SK-N-SH (cell line): Measurements from ENCODE around the gene CES5A. TPM values are rescaled to one million over a fixed set of nuclear protein-coding genes. Genes with fewer than 3 reads are reported as not detected.

ENCODE experiments used
- CTCF ChIA-PET: fragments of 300-600, 350-600 bp; formaldehyde crosslinking; extraction: SDS; loops from one replicate; lab custom pipeline; 2021; lab: Yijun Ruan, JAX
- POLR2A ChIA-PET: fragments of 350-600 bp; sonication (Branson Sonifier 250); formaldehyde crosslinking; extraction: SDS; loops from one replicate; lab custom pipeline; 2020; ENCODE audit warnings: antibody characterized with exemption, inconsistent platforms; lab: Yijun Ruan, JAX
- DNase-seq: peaks from one replicate; pipeline ENCODE4 v3.0.0; 2012
- H2AFZ ChIP-seq: fragments of 200-600 bp; sonication (generic); 2 replicates; pipeline ENCODE4 v1.8.1; 2016; ENCODE audit warnings: antibody characterized with exemption, mild to moderate bottlenecking, low read depth
- H3F3A ChIP-seq: fragments of 200-600 bp; sonication (generic); replicated peaks from 2 replicates; pipeline ENCODE3; 2016; ENCODE audit warnings: antibody characterized with exemption, mild to moderate bottlenecking; ENCODE audit not compliant: insufficient read depth
- H3K27ac ChIP-seq, 2 experiments: fragments of 200-500 bp in 1 of 2; fragments of 200-600 bp in 1 of 2; sonication (Bioruptor generic) in 1 of 2; sonication (generic), shearing (Covaris generic) in 1 of 2; 2 replicates each; pipeline versions ENCODE4 v1.5.1 to v1.6.1; 2014 to 2016; ENCODE audit warnings: low read depth in 2 of 2, inconsistent platforms in 1 of 2, low read length in 1 of 2, mild to moderate bottlenecking in 1 of 2, mixed read lengths in 1 of 2
- H3K27me3 ChIP-seq: fragments of 200-600 bp; sonication (generic), shearing (Covaris generic); 2 replicates; pipeline ENCODE4 v1.6.1; 2016; ENCODE audit warnings: mixed run types; ENCODE audit not compliant: insufficient read depth
- H3K36me3 ChIP-seq, 2 experiments: fragments of 200-500 bp in 1 of 2; fragments of 200-600 bp in 1 of 2; sonication (Bioruptor generic) in 1 of 2; sonication (generic) in 1 of 2; replicated peaks in 1 of 2; 2 replicates each; pipeline versions ENCODE3 to v1.5.1; 2014 to 2016; ENCODE audit warnings: low read length in 1 of 2, mild to moderate bottlenecking in 1 of 2; ENCODE audit not compliant: insufficient read depth in 2 of 2, control insufficient read depth in 1 of 2
- H3K4me1 ChIP-seq, 2 experiments: fragments of 200-500 bp in 1 of 2; fragments of 200-600 bp in 1 of 2; sonication (Bioruptor generic) in 1 of 2; sonication (generic), shearing (Covaris generic) in 1 of 2; 2 replicates each; pipeline versions ENCODE4 v1.5.1 to v1.6.1; 2014 to 2016; ENCODE audit warnings: low read depth in 1 of 2, low read length in 1 of 2, mixed run types in 1 of 2; ENCODE audit not compliant: insufficient read depth in 2 of 2, control insufficient read depth in 1 of 2
- H3K4me2 ChIP-seq: fragments of 200-600 bp; sonication (generic), shearing (Covaris generic); 2 replicates; pipeline ENCODE4 v1.6.1; 2017; ENCODE audit warnings: mixed run types
- H3K4me3 ChIP-seq, 2 experiments: fragments of 200-500 bp in 1 of 2; fragments of 200-600 bp in 1 of 2; sonication (Bioruptor generic) in 1 of 2; sonication (generic), shearing (Covaris generic) in 1 of 2; 2 replicates each; pipeline versions ENCODE4 v1.5.1 to v1.8.1; 2014 to 2016; ENCODE audit warnings: low read depth in 2 of 2, inconsistent platforms in 1 of 2, low read length in 1 of 2, mild to moderate bottlenecking in 1 of 2, mixed read lengths in 1 of 2, moderate library complexity in 1 of 2
- H3K79me2 ChIP-seq: fragments of 200-600 bp; sonication (generic); 2 replicates; pipeline ENCODE4 v1.8.1; 2017; ENCODE audit warnings: mild to moderate bottlenecking; ENCODE audit not compliant: insufficient read depth
- H3K9ac ChIP-seq: fragments of 200-600 bp; sonication (generic); 2 replicates; pipeline ENCODE4 v1.6.1; 2017; ENCODE audit warnings: mixed run types
- H3K9me2 ChIP-seq: fragments of 200-600 bp; sonication (generic); 2 replicates; pipeline ENCODE4 v1.6.1; 2017; ENCODE audit warnings: mixed run types
- H3K9me3 ChIP-seq: fragments of 200-600 bp; sonication (generic); 2 replicates; pipeline ENCODE4 v1.6.1; 2017; ENCODE audit warnings: mixed run types, mild to moderate bottlenecking, moderate library complexity
- H4K20me1 ChIP-seq: fragments of 200-600 bp; sonication (generic); 2 replicates; pipeline ENCODE4 v1.6.1; 2017; ENCODE audit warnings: mild to moderate bottlenecking, mixed run types; ENCODE audit not compliant: insufficient read depth
- CHD2 ChIP-seq: fragments of 150-350 bp; IDR thresholded peaks from 2 replicates; pipeline ENCODE4 v1.6.1; 2018; ENCODE audit warnings: low read length; ENCODE audit not compliant: partially characterized antibody
- CTCF ChIP-seq: fragments of 200-600 bp; sonication (generic); IDR thresholded peaks from 2 replicates; pipeline ENCODE4 v1.6.1; 2017; ENCODE audit warnings: antibody characterized with exemption, mild to moderate bottlenecking, moderate library complexity
- FOXJ3 ChIP-seq: sonication (generic); formaldehyde crosslinking; IDR thresholded peaks from 2 replicates; pipeline ENCODE4 v1.5.1; 2020; ENCODE audit warnings: mild to moderate bottlenecking, missing genetic modification reagents
- GABPA ChIP-seq: IDR thresholded peaks from 2 replicates; pipeline ENCODE4 v1.4.0; 2012; ENCODE audit warnings: low read depth, mild to moderate bottlenecking
- IRF3 ChIP-seq: fragments of 150-350 bp; IDR thresholded peaks from 2 replicates; pipeline ENCODE4 v1.6.1; 2016; ENCODE audit warnings: mild to moderate bottlenecking, low read depth, low read length
- NFIC ChIP-seq: IDR thresholded peaks from 2 replicates; pipeline ENCODE4 v1.4.0; 2012; ENCODE audit warnings: borderline replicate concordance
- POLR2AphosphoS5 ChIP-seq: IDR thresholded peaks from 2 replicates; pipeline ENCODE4 v1.6.1; 2012; ENCODE audit warnings: low read depth, low read length
- RCOR1 ChIP-seq: fragments of 150-350 bp; IDR thresholded peaks from 2 replicates; pipeline ENCODE4 v1.6.1; 2017; ENCODE audit warnings: antibody characterized with exemption, low read length
- SIN3A ChIP-seq: IDR thresholded peaks from 2 replicates; pipeline ENCODE4 v1.6.1; 2012; ENCODE audit warnings: low read depth, mild to moderate bottlenecking, low read length, moderate library complexity, borderline replicate concordance
- TAF1 ChIP-seq: IDR thresholded peaks from 2 replicates; pipeline ENCODE4 v1.6.1; 2012; ENCODE audit warnings: low read depth, mild to moderate bottlenecking, low read length, moderate library complexity, borderline replicate concordance
- WGBS: methylation state at CpG from one replicate; pipeline ENCODE4 v1.1.6; 2017; ENCODE audit warnings: low lambda C conversion rate; 5-methylcytosine and 5-hydroxymethylcytosine counted together
- polyA plus RNA-seq, 3 experiments: library from polyadenylated mRNA; depleted of rRNA; stranded (reverse); fragments of >200 nt; gene quantifications; 2 replicates each; pipeline ENCODE4 v1.2.3, GENCODE V29; 2012
- TF ChIP-seq, protein P1 (sequence below): IDR thresholded peaks from 2 replicates; pipeline ENCODE4; 2012

Gene CES5A
- polyA plus RNA-seq, 1 of the 3 experiments (the other 2 are of a cell fraction), result not detected

GRCh38 chr16:55872130-55872529 is 3.0 kb downstream of the CES5A start:
- no peaks in the 10 kb centered on the region for H3K9me2 ChIP-seq
- no peak for TF ChIP-seq NFIC
- no peak overlapping the region for H2AFZ ChIP-seq
- H3K9me3 ChIP-seq, result no peaks in the 10 kb centered on the region
- no peaks in the 10 kb centered on the region for H3K4me1 ChIP-seq
- no peak for DNase-seq
- no peak overlapping the region for H3K4me2 ChIP-seq
- no peaks in the 10 kb centered on the region for H3K79me2 ChIP-seq
- 25% methylated on average over 7 of the region's 7 CpGs for WGBS
- H3K4me3 ChIP-seq, result no peak overlapping the region
- H3F3A ChIP-seq, result no peaks in the 10 kb centered on the region
- CTCF ChIA-PET, result interaction anchor here (1.4 to 1.8 kb wide), 3 partner anchors 13 to 160 kb away, joined by 4 read pairs; no protein-coding TSS in a partner anchor
- no peaks in the 10 kb centered on the region for H3K36me3 ChIP-seq
- POLR2A ChIA-PET, result no interaction called here
- H3K27ac ChIP-seq, result no peak overlapping the region
- H4K20me1 ChIP-seq, result no peaks in the 10 kb centered on the region
- no peaks in the 10 kb centered on the region for H3K27me3 ChIP-seq
- H3K9ac ChIP-seq, result no peak overlapping the region

DNA sequence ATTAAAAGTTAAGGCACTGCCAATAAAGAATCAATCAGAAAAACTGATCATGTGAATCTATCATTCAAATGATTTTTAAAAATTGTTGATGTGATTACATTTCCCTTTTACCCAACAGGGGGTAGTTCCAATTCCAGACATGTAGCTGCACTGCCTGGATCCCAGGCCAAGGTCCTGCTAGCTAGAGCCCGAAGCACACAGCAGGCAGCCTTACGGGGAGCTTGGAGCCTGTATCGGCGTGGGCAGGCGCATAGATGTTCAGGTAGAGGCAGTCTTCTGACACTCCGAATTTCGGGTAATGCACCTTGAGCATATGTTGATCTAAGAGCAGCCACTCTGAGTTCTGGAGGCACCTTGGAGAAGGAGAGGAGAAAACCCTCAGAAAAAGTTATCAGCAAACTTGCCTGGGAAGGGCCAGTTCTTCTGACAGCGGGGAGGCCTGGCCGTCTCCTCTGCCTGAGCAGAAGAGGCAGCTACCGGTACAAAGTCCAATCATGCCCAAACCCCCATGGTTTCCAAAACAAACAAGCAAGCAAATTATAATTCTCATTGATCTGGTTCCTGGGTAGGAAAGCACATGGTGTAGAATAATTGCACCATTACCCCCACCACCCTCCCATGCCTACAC is 3.6 kb downstream of the CES5A start:
- Histone ChIP-seq H3K79me2 (no peaks in the 10 kb centered on the region), H3K4me1 (no peaks in the 10 kb centered on the region), H3F3A (no peaks in the 10 kb centered on the region), H3K9me3 (no peaks in the 10 kb centered on the region), H3K9ac (no peak overlapping the region), H3K27ac (no peak overlapping the region), H3K4me2 (no peak overlapping the region), H4K20me1 (no peaks in the 10 kb centered on the region), H2AFZ (no peak overlapping the region), H3K9me2 (no peaks in the 10 kb centered on the region), H3K36me3 (no peaks in the 10 kb centered on the region), H3K27me3 (no peaks in the 10 kb centered on the region), H3K4me3 (no peak overlapping the region)
- DNase-seq, result no peak
- WGBS, result 52% methylated on average over 10 of the region's 10 CpGs
- ChIA-PET POLR2A (no interaction called here), CTCF (interaction anchor here (1.4 to 1.5 kb wide), 2 partner anchors 14 to 73 kb away, joined by 4 read pairs; no protein-coding TSS in a partner anchor)
- no peak for TF ChIP-seq CHD2
- no peak for TF ChIP-seq RCOR1
- TF ChIP-seq, protein P1, sequence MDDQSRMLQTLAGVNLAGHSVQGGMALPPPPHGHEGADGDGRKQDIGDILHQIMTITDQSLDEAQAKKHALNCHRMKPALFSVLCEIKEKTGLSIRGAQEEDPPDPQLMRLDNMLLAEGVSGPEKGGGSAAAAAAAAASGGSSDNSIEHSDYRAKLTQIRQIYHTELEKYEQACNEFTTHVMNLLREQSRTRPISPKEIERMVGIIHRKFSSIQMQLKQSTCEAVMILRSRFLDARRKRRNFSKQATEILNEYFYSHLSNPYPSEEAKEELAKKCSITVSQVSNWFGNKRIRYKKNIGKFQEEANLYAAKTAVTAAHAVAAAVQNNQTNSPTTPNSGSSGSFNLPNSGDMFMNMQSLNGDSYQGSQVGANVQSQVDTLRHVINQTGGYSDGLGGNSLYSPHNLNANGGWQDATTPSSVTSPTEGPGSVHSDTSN, result no peak
- no peak for TF ChIP-seq POLR2AphosphoS5
- no peak for TF ChIP-seq GABPA
- TF ChIP-seq CTCF, result no peak
- TF ChIP-seq SIN3A, result no peak
- TF ChIP-seq TAF1, result no peak
- no peak for TF ChIP-seq FOXJ3 (CRISPR knock-in tag)
- no peak for TF ChIP-seq IRF3
